Activated gamma-delta T cell treated with Interleukin-2 at 50 U/mL for 16 hours (primary cell): Measurements from ENCODE around the gene KRT12.
A peak's percentile ranks its signal among the peaks of the same experiment; 100 is the strongest.
"Not testable (repeated sequence)": the region's sequence is repeated elsewhere in the genome, so short reads cannot be mapped to it uniquely, and the experiment has no call there.

Source experiments
- DNase-seq: peaks from one replicate; pipeline ENCODE4 v3.0.0-alpha.2; 2020

KRT12 gene

DNA sequence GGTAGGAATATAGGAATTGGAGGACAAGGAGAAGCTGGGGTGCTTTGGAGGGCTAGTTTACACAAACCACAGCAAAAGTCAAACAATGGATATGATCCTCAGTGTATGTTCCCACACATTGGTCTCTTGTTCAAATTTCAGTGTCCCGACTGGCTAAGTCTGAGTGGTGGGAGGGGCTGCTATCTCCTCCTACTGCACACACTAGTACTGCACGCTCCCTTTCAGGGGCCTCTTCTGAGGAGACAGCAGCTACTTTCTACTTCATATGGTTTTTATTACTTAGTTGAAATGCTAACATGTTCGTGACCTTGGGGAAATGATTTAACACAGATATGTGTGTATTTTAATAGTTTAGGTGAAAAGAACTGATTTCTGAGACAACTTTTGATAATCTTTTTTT lies 25.8 kb downstream of the KRT12 start:
- DNase-seq: no peak

DNA sequence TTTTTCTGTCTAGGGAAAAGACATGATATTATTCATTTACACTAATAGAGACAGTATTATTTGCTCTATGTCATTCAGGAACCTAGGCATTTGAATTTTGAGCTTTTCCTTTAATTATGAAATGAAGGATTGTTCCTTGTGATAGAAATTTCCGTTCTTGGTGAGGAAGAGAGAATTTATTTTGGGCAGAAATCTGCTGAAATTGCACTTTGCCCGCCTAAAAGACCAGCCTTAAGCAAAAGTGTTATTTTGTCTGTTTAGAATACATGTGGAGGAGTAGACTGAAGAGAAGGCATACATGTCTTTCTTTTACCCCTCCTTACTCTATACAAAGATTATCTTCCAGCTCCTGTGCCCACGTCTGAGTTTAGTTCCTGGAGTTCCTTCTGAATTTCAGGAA lies 27.8 kb downstream of the KRT12 start:
- no peak for DNase-seq

GRCh38 chr17:40836020-40836419 lies 31.0 kb downstream of the KRT12 start:
- no peak for DNase-seq

DNA sequence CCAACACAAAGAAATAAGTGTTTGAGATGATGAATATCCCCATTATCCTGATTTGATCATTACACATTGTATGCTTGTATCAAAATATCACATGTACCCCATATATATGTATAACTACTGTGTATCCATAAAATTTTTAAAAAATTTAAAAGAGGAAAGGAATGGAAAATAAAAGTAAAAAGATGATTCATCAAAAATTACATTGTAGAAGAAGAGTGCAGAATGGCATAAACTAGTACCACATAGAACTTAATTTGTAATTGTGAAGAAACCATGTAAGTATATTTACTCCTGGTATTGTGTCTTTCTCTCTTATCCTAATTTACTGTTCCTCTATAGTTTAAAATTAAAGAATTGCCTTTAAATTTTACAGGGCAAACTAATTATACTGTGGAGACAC lies 33.1 kb downstream of the KRT12 start:
- no peak for DNase-seq

GRCh38 chr17:40832840-40833239 lies 34.2 kb downstream of the KRT12 start:
- DNase-seq: no peak

DNA sequence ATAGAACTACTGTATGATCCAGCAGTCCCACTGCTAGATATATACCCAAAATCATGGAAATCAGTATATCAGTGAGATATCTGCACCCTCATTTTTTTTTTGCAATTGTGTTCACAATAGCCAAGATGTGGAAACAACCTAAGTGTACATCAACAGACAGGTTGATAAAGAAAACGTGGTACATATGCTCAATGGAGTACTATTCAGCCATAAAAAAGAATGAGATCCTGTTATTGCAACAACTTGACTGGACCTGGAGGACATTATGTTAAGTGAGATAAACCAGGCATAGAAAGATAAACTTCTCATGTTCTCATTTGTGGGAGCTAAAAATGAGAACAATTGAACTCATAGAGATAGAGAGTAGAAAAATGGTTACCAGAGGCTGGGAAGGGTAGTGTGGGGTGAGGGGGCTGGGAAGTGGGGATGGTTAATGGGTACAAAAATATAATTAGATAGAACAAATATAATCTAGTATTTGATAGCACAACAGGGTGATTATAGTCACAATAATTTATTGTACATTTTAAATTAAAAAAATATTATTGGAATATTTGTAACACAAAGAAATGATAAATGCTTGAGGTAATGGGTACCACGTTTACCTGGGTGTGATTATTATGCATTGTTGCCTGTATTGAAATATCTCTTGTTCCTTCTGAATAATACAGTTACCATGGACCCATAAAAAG lies 36.8 kb downstream of the KRT12 start:
- no peak for DNase-seq

GRCh38 chr17:40828454-40829044 lies 38.5 kb downstream of the KRT12 start:
- no peak for DNase-seq

GRCh38 chr17:40827746-40828453 lies 39.1 kb downstream of the KRT12 start:
- no peak for DNase-seq

- no peak for DNase-seq
These were observed 41.4 kb downstream of the KRT12 start for GRCh38 chr17:40825599-40825998.

- DNase-seq: no peak
These were observed 42.8 kb downstream of the KRT12 start for GRCh38 chr17:40824015-40824832.

DNA sequence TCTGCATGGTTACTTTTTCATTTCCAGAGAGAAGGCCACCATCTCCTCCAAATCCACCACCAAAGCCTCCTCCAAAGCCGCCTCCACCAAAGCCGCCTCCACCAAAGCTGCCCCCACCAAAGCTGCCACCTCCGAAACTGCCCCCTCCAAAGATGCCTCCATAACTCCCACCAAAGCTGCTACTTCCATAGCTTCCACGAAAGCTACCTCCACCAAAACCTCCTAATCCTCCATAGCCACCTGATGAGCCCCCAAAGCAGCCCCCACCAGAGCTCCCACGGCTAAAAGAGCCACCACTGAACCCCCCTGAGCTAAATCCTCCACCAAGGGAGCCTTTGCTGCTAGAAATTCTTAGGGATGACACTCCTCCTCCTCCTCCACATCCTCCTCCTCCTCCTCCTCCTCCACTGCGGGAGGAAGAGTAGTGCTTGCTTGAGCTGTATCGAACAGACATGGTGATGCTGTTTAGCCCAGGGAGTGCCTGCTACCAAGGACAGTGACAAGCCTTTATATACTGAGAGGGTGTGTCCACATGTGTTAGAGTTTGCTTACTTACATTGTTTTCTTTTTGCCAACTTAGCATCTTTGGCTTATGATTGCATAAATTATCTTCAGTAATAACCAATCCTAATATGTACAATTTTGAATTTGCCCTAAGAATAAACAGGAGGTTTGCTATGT lies 44.8 kb downstream of the KRT12 start, which contains the start of gene KRT10:
KRT10 (minus strand) TSS at position 483 of the 681 bp plus-strand sequence; CDS start at position 454, 29 bp downstream.
- DNase-seq: no peak

DNA sequence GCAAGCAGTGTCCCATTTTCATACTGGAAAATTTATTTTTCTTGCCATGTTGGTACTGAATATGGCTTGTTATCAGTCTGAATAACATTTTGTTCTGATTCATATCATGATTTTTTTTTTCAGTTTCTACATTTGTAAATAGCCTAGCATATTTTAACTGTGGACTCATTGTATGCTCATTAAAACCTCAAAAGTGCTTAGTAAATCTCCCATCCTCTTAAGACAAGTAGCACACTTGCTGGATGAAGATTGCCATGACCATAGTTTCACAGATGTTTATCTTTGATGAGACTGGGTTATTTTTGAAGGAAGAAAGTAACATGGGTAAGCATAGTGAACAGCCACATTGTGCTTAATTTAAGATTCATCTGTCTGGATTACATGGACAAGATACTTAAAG lies 45.5 kb downstream of the KRT12 start:
- DNase-seq: no peak

GRCh38 chr17:40820228-40820838 lies 46.7 kb downstream of the KRT12 start:
- no peak for DNase-seq

GRCh38 chr17:40819528-40820125 lies 47.4 kb downstream of the KRT12 start:
- DNase-seq: no peak

- DNase-seq: peak; percentile 81
These were observed 48.1 kb downstream of the KRT12 start for GRCh38 chr17:40818733-40819527.

DNA sequence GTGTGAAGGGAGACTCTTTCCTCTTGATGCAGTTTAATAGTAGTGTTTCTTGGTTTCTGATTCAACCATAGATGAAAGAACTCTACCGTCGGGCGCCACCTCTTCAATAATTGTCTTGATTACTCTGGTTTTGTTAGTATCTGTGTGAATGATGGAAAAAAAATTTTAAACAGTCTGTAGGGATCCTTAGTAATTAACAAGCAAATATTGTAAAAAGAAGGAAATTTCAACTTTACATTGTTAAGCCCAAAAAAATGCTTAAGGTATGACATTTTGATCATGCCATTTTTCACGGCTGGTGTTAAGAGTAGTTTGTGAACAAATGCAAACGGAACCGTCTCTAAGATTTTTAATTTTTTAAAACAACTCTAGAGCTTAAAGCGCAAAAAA lies 48.7 kb downstream of the KRT12 start:
- DNase-seq: no peak

DNA sequence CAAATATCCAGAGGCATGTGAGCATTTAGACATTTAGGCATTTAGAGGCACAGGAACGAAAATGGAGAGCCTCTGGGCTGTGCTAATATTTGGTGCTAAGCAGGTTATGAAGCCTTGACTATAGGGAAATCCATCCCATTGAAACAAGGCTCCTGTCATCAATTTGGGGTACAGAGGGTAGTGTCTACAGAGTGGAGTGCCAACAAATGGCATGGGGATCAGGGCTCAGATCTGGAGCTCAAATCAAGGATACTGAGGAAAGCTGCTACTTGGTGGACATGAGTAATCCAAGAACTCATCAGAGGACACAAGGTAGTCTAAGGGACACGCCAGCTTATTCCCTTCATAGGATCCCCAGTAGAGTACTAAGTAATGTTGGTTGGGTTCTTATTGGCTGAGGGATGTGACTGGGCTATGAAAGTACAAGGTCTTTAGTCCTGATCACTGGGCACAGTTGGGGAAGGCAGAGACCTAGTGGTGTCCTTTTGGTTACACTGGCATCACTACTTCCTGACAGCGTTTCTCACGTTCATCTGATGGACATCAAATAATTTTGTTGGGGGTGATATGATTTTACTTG lies 49.8 kb downstream of the KRT12 start:
- no peak for DNase-seq

DNA sequence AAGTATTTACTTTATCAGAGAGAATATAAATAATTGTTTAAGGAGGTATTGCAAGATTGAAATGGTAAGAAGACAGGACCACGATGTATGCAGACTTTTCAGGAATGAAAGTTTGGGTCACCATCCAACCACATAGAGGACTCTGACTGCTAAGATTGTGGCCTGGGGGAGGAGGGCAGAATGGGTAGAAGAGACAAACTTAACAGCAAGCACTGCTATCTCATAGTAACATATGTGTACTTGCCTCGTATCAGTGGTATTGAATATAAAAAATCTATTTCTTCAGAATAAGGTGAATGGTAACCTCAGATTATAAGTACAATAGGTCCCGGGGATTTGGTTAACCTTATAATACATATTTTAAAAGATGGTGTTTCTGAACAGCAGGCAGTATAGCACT lies 50.5 kb downstream of the KRT12 start:
- DNase-seq: no peak

DNA sequence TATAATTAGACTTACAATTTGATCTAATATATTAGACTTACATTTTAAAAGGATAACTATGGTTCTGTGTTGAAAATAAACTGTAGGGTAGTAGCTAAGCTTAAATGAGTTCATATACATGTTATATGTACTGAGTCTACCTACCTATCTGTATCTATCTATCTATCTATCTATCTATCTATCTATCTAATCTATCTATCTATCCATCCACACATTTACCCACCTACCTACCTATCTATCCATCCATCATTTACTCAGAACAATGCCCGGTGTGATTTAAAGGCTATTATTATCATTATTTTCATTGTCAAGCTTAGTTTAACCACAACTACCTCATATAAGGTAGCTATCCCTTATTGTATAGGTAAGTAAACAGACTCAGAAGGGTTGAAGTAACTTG lies 51.6 kb downstream of the KRT12 start:
- DNase-seq: no peak

GRCh38 chr17:40814657-40815056 lies 52.4 kb downstream of the KRT12 start:
- not testable (repeated sequence) for DNase-seq

DNA sequence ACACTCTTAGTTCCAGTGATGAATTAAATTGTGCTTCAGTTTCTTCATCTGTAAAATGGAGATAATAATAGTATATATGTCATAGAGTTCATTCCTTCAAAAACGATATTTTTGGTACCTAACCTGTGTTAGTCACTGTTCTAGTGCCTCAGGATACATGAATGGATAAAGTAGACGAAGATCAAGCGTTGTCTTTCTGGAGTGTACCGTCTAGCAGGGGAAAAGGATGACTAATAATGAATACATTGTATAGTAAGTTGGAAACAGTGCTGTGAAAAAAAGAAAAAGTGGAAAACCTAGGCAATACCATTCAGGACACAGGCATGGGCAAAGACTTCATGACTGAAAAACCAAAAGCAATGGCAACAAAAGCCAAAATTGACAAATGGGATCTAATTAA lies 53.2 kb downstream of the KRT12 start:
- no peak for DNase-seq
